OCI-LY7 (cell line): Measurements from ENCODE around the gene TRABD2B. TPM values are rescaled to one million over a fixed set of nuclear protein-coding genes. Genes with fewer than 3 reads are reported as not detected.

Experiments
- BruUV-seq: library from RNA; stranded (reverse); fragments of 400-500 nt; replicated peaks from 2 replicates; lab custom pipeline; 2021; lab: Mats Ljungman, UMichigan
- CTCF ChIA-PET: fragments of 300-600 bp; sonication (Branson Sonifier 250); formaldehyde crosslinking; loops from one replicate; lab custom pipeline; 2022; ENCODE audit warnings: antibody characterized with exemption; ENCODE audit not compliant: unreplicated experiment; lab: Charles Lee
- POLR2A ChIA-PET: fragments of 300-600 bp; sonication (Branson Sonifier 250); formaldehyde crosslinking; loops from one replicate; lab custom pipeline; 2022; ENCODE audit warnings: antibody characterized with exemption; lab: Charles Lee
- DNase-seq: peaks from one replicate; pipeline ENCODE4 v3.0.0-alpha.2; 2015; ENCODE audit warnings: low spot score
- H2AFZ ChIP-seq: fragments of 200-600 bp; sonication (generic), shearing (Covaris generic); 2 replicates; pipeline ENCODE4 v1.6.1; 2014; ENCODE audit warnings: mild to moderate bottlenecking, antibody characterized with exemption, low read length, moderate library complexity
- H3K27ac ChIP-seq: fragments of 200-600 bp; sonication (generic); 2 replicates; pipeline ENCODE4 v1.5.1; 2014; ENCODE audit warnings: mixed run types, low read depth, mild to moderate bottlenecking, moderate library complexity, low read length, inconsistent platforms; ENCODE audit not compliant: poor library complexity, severe bottlenecking
- H3K36me3 ChIP-seq: fragments of 200-600 bp; sonication (generic); 2 replicates; pipeline ENCODE4 v1.6.1; 2014; ENCODE audit warnings: mild to moderate bottlenecking, antibody characterized with exemption, low read length, moderate library complexity, mixed read lengths; ENCODE audit not compliant: insufficient read depth
- H3K4me1 ChIP-seq: fragments of 200-600 bp; sonication (generic); 2 replicates; pipeline ENCODE4 v1.5.1; 2014; ENCODE audit warnings: mild to moderate bottlenecking, low read length; ENCODE audit not compliant: insufficient read depth, poor library complexity, severe bottlenecking
- H3K4me2 ChIP-seq: fragments of 200-600 bp; sonication (generic); 2 replicates; pipeline ENCODE4 v1.6.1; 2014; ENCODE audit warnings: mild to moderate bottlenecking, low read length
- H3K4me3 ChIP-seq: fragments of 200-600 bp; sonication (generic); 2 replicates; pipeline ENCODE4 v1.5.1; 2014; ENCODE audit warnings: mild to moderate bottlenecking, low read depth, low read length; ENCODE audit not compliant: poor library complexity, severe bottlenecking
- H3K79me2 ChIP-seq: fragments of 200-600 bp; sonication (generic); 2 replicates; pipeline ENCODE4 v1.6.1; 2016; ENCODE audit warnings: low read depth, mild to moderate bottlenecking, low read length, moderate library complexity, mixed read lengths; ENCODE audit not compliant: insufficient read depth
- H3K9me2 ChIP-seq: fragments of 200-600 bp; sonication (generic); 2 replicates; pipeline ENCODE4 v1.6.1; 2016; ENCODE audit warnings: mild to moderate bottlenecking, low read length, mixed read lengths; ENCODE audit not compliant: insufficient read depth
- H3K9me3 ChIP-seq: fragments of 200-600 bp; sonication (generic); 2 replicates; pipeline ENCODE4 v1.6.1; 2014; ENCODE audit warnings: mild to moderate bottlenecking, mixed run types, low read length, mixed read lengths
- H4K20me1 ChIP-seq: fragments of 200-600 bp; sonication (generic); 2 replicates; pipeline ENCODE4 v1.6.1; 2014; ENCODE audit warnings: mild to moderate bottlenecking, antibody characterized with exemption, low read length, moderate library complexity, mixed read lengths; ENCODE audit not compliant: insufficient read depth
- EZH2phosphoT487 ChIP-seq: fragments of 200-600 bp; sonication (generic); IDR thresholded peaks from 2 replicates; pipeline ENCODE4 v1.6.1; 2018; ENCODE audit warnings: low read depth, borderline replicate concordance, mild to moderate bottlenecking, mixed run types, antibody characterized with exemption, low read length, moderate library complexity, mixed read lengths
- intact Hi-C: fragments of 100-400 bp; cut with micrococcal nuclease; formaldehyde crosslinking; loops from one replicate; pipeline ENCODE4 v1.10.0; 2022; ENCODE audit not compliant: unreplicated experiment
- total RNA-seq, 2 experiments: library from RNA; depleted of rRNA in 1 of 2; stranded (reverse); fragments of >200 nt in 1 of 2; shearing (Covaris generic) in 1 of 2; gene quantifications; 2 replicates each; pipeline ENCODE4 v1.2.3, GENCODE V29; 2014 to 2022
- TF ChIP-seq, protein P1 (sequence below): fragments of 200-600 bp; sonication (generic); conservative IDR thresholded peaks from 2 replicates; pipeline ENCODE4 v1.5.1; 2014; ENCODE audit warnings: mild to moderate bottlenecking, antibody characterized with exemption, low read length, moderate library complexity, mixed read lengths

The TRABD2B gene
- total RNA-seq, 2 experiments from 2014 or later, result not detected

DNA sequence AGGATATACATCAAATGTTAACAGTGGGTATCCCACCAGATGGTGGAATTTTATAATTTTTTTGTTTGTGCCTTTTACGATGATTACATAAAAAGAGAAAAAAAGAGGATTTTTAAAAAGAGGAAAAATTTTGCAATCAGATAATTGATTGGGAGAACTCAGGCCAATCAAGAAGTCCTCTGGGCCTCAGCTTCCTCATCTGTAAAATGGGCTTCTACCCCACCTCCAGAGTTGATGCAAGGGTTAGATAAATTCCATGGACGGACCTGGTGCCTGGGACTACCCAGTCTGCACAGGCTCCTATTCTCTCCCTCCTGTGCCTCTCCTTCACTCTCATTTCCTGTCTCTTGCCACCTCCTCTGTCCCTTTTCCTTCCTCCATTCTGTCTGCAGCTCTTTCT is 88.9 kb downstream of the TRABD2B start:
- ChIA-PET CTCF (no interaction called here), POLR2A (interaction anchor here (0.6 kb wide), 1 partner anchor 1931 kb away, joined by 3 read pairs; no protein-coding TSS in a partner anchor)
- intact Hi-C loops, result no loop called here
- Histone ChIP-seq H3K9me2 (no peaks in the 10 kb centered on the region), H2AFZ (no peak overlapping the region), H3K27ac (no peak overlapping the region), H4K20me1 (no peaks in the 10 kb centered on the region), H3K4me2 (no peak overlapping the region), H3K36me3 (no peaks in the 10 kb centered on the region), H3K4me3 (no peak overlapping the region), H3K79me2 (no peaks in the 10 kb centered on the region), H3K4me1 (no peaks in the 10 kb centered on the region), H3K9me3 (no peaks in the 10 kb centered on the region)
- BruUV-seq, result no TSS peak
- TF ChIP-seq EZH2phosphoT487, result no peak
- TF ChIP-seq, protein P1, sequence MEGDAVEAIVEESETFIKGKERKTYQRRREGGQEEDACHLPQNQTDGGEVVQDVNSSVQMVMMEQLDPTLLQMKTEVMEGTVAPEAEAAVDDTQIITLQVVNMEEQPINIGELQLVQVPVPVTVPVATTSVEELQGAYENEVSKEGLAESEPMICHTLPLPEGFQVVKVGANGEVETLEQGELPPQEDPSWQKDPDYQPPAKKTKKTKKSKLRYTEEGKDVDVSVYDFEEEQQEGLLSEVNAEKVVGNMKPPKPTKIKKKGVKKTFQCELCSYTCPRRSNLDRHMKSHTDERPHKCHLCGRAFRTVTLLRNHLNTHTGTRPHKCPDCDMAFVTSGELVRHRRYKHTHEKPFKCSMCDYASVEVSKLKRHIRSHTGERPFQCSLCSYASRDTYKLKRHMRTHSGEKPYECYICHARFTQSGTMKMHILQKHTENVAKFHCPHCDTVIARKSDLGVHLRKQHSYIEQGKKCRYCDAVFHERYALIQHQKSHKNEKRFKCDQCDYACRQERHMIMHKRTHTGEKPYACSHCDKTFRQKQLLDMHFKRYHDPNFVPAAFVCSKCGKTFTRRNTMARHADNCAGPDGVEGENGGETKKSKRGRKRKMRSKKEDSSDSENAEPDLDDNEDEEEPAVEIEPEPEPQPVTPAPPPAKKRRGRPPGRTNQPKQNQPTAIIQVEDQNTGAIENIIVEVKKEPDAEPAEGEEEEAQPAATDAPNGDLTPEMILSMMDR, result no peak
- no peak for DNase-seq

DNA sequence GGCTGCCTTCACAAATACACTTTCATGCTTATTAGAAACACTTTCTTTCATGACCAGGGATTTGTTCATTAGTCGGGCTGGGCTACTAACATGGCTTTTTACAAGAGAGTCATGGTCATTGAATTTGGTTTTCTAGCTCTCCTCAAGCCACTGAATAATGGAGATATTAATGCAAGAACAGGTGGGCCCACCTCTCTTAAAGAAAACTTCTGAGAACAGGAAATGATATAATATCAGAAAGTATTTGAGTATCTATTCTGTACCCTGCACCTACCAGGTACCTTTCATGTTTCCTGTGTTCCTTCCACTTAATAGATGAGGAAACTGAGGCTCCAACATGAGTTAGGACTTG is 90.0 kb downstream of the TRABD2B start:
- no peaks in the 10 kb centered on the region for H3K9me2 ChIP-seq
- CTCF ChIA-PET, result no interaction called here
- H3K79me2 ChIP-seq, result no peaks in the 10 kb centered on the region
- H3K4me1 ChIP-seq, result no peaks in the 10 kb centered on the region
- H3K27ac ChIP-seq, result no peak overlapping the region
- BruUV-seq, result no TSS peak
- no peak overlapping the region for H3K4me2 ChIP-seq
- no peak overlapping the region for H2AFZ ChIP-seq
- POLR2A ChIA-PET, result no interaction called here
- no peaks in the 10 kb centered on the region for H4K20me1 ChIP-seq
- H3K4me3 ChIP-seq, result no peak overlapping the region
- DNase-seq, result no peak
- no peaks in the 10 kb centered on the region for H3K9me3 ChIP-seq
- no peak for TF ChIP-seq EZH2phosphoT487
- TF ChIP-seq, protein P1, result no peak
- H3K36me3 ChIP-seq, result no peaks in the 10 kb centered on the region
- intact Hi-C loops, result no loop called here

DNA sequence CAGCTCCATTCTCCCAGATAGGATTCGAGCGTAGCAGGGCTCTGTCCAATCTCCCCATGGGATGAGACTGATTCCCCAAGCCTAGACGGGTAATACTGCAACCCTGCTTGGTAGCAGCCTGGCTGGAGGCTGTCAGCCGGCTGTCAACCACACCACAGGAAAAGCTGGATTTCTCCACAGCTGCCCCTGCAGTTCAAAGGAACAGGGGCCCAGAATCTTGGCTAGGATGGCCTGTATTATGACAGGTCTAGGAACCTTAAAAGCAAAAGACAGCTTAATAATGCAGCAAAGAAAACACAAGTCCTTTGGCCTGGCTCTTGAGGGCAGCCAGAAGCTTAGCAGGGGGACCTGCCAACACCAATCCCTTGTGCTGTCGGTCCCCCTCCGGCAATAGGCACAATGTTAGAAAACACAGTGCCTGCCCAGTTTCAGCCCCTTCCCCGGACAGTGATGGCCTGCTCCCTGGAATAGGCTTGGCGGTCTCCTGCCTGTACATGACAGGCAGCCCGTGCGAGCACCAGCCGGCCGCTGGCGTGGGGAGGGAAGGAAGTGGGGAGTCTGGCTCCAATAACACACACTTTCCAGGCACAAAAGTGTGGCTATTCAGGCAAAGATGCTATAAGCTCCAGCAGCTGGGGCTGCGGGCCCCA is 90.5 kb downstream of the TRABD2B start:
- Histone ChIP-seq H3K4me1 (no peaks in the 10 kb centered on the region), H3K4me2 (no peak overlapping the region), H3K27ac (no peak overlapping the region), H3K9me3 (no peaks in the 10 kb centered on the region), H3K9me2 (no peaks in the 10 kb centered on the region), H3K4me3 (no peak overlapping the region), H4K20me1 (no peaks in the 10 kb centered on the region), H3K36me3 (no peaks in the 10 kb centered on the region), H2AFZ (no peak overlapping the region), H3K79me2 (no peaks in the 10 kb centered on the region)
- TF ChIP-seq, protein P1, result no peak
- TF ChIP-seq EZH2phosphoT487, result no peak
- ChIA-PET CTCF (no interaction called here), POLR2A (no interaction called here)
- BruUV-seq, result no TSS peak
- intact Hi-C loops, result no loop called here
- no peak for DNase-seq
